WTC11 (cell line): ENCODE data around the gene MCMBP. TPM values are rescaled to one million over a fixed set of nuclear protein-coding genes. Genes with fewer than 3 reads are reported as not detected.

ENCODE experiments used
- ATAC-seq: fragments of 200-7000 bp; cut with Tn5 transposase; 2 replicates; pipeline ENCODE4 v1.10.0; 2021; ENCODE audit warnings: mild to moderate bottlenecking, moderate library complexity
- CTCF ChIA-PET: fragments of 300-600 bp; sonication (Branson Sonifier 250); formaldehyde crosslinking; loops from one replicate; lab custom pipeline; 2021; ENCODE audit warnings: antibody characterized with exemption; lab: Charles Lee
- POLR2A ChIA-PET: fragments of 350-600 bp; sonication (Branson Sonifier 250); formaldehyde crosslinking; loops from one replicate; lab custom pipeline; 2021; ENCODE audit warnings: antibody characterized with exemption; lab: Charles Lee
- DNase-seq: peaks from one replicate; pipeline ENCODE4 v3.0.0; 2021; ENCODE audit warnings: low spot score
- H3K27ac Mint-ChIP-seq: 2 replicates; pipeline ENCODE4 v1.8.0; 2021; ENCODE audit warnings: mixed read lengths
- H3K27me3 Mint-ChIP-seq: 2 replicates; pipeline ENCODE4 v1.8.0; 2021; ENCODE audit warnings: low read depth, mild to moderate bottlenecking, moderate library complexity, mixed read lengths
- H3K36me3 Mint-ChIP-seq: 2 replicates; pipeline ENCODE4 v1.8.0; 2021; ENCODE audit warnings: mixed read lengths
- H3K4me1 Mint-ChIP-seq: 2 replicates; pipeline ENCODE4 v1.8.0; 2022; ENCODE audit warnings: mixed read lengths
- H3K4me3 Mint-ChIP-seq: 2 replicates; pipeline ENCODE4 v1.8.0; 2021; ENCODE audit warnings: mild to moderate bottlenecking, moderate library complexity, mixed read lengths
- H3K9me3 Mint-ChIP-seq: 2 replicates; pipeline ENCODE4 v1.8.0; 2021; ENCODE audit warnings: mixed read lengths
- CREB1 ChIP-seq: sonication (generic); formaldehyde crosslinking; IDR thresholded peaks from 2 replicates; pipeline ENCODE4 v1.8.0; 2023; ENCODE audit warnings: mild to moderate bottlenecking, missing genetic modification reagents
- ELF4 ChIP-seq: sonication (generic); formaldehyde crosslinking; IDR thresholded peaks from 2 replicates; pipeline ENCODE4 v1.8.1; 2022; ENCODE audit warnings: low read depth, mild to moderate bottlenecking, moderate library complexity, missing genetic modification reagents
- EMX1 ChIP-seq: fragments of 250-450 bp; sonication (Bioruptor Pico); IDR thresholded peaks from 2 replicates; pipeline ENCODE4 v1.8.0; 2021; ENCODE audit warnings: mild to moderate bottlenecking
- ETV6 ChIP-seq: sonication (generic); formaldehyde crosslinking; IDR thresholded peaks from 2 replicates; pipeline ENCODE4 v1.8.1; 2022; ENCODE audit warnings: mild to moderate bottlenecking, missing genetic modification reagents
- GRHL2 ChIP-seq: fragments of 250-450 bp; sonication (Bioruptor Pico); IDR thresholded peaks from 2 replicates; pipeline ENCODE4 v1.8.0; 2022; ENCODE audit warnings: mild to moderate bottlenecking, moderate library complexity; ENCODE audit not compliant: insufficient replicate concordance, severe bottlenecking
- NFATC4 ChIP-seq: fragments of 250-450 bp; sonication (Bioruptor Pico); IDR thresholded peaks from 2 replicates; pipeline ENCODE4 v1.9.0; 2021; ENCODE audit warnings: mild to moderate bottlenecking
- PRRX2 ChIP-seq: fragments of 250-450 bp; sonication (Bioruptor Pico); IDR thresholded peaks from 2 replicates; pipeline ENCODE4 v1.8.0; 2021; ENCODE audit warnings: mild to moderate bottlenecking
- RELA ChIP-seq: sonication (generic); formaldehyde crosslinking; IDR thresholded peaks from 2 replicates; pipeline ENCODE4 v1.8.1; 2022; ENCODE audit warnings: missing genetic modification reagents, mild to moderate bottlenecking, borderline replicate concordance
- SMAD3 ChIP-seq: sonication (generic); formaldehyde crosslinking; IDR thresholded peaks from 2 replicates; pipeline ENCODE4 v1.8.0; 2022; ENCODE audit warnings: missing genetic modification reagents, mild to moderate bottlenecking, borderline replicate concordance
- SOX15 ChIP-seq: fragments of 250-450 bp; sonication (Bioruptor Pico); IDR thresholded peaks from 2 replicates; pipeline ENCODE4 v1.9.0; 2021; ENCODE audit warnings: mild to moderate bottlenecking
- ZNF138 ChIP-seq: sonication (generic); formaldehyde crosslinking; conservative IDR thresholded peaks from 2 replicates; pipeline ENCODE4 v1.8.1; 2022; ENCODE audit warnings: mild to moderate bottlenecking, moderate library complexity, missing genetic modification reagents
- ZNF232 ChIP-seq: sonication (generic); formaldehyde crosslinking; IDR thresholded peaks from 2 replicates; pipeline ENCODE4 v1.8.0; 2022; ENCODE audit warnings: mild to moderate bottlenecking, missing genetic modification reagents
- ZNF671 ChIP-seq: fragments of 250-450 bp; sonication (Bioruptor Pico); IDR thresholded peaks from 2 replicates; pipeline ENCODE4 v1.8.0; 2021; ENCODE audit warnings: mild to moderate bottlenecking
- total RNA-seq: library from RNA; stranded (reverse); gene quantifications from 3 replicates; pipeline ENCODE4 v1.2.3, GENCODE V29; 2021
- TF ChIP-seq, protein P1 (sequence below): sonication (generic); formaldehyde crosslinking; IDR thresholded peaks from 2 replicates; pipeline ENCODE4 v1.8.1; 2022; ENCODE audit warnings: low read depth, missing genetic modification reagents, borderline replicate concordance
- TF ChIP-seq, protein P2 (sequence below): sonication (generic); formaldehyde crosslinking; IDR thresholded peaks from 2 replicates; pipeline ENCODE4 v1.8.0; 2022; ENCODE audit warnings: missing genetic modification reagents
- TF ChIP-seq, protein P3 (sequence below): fragments of 250-450 bp; sonication (Bioruptor Pico); conservative IDR thresholded peaks from 2 replicates; pipeline ENCODE4 v1.9.0; 2021; ENCODE audit warnings: mild to moderate bottlenecking
- TF ChIP-seq, protein P4 (sequence below): sonication (generic); formaldehyde crosslinking; IDR thresholded peaks from 2 replicates; pipeline ENCODE4 v1.8.0; 2022; ENCODE audit warnings: mild to moderate bottlenecking, missing genetic modification reagents
- TF ChIP-seq, protein P5 (sequence below): sonication (generic); formaldehyde crosslinking; IDR thresholded peaks from 2 replicates; pipeline ENCODE4 v1.8.1; 2023; ENCODE audit warnings: mild to moderate bottlenecking, moderate library complexity, missing genetic modification reagents
- TF ChIP-seq, protein P6 (sequence below): fragments of 250-450 bp; sonication (Bioruptor Pico); IDR thresholded peaks from 2 replicates; pipeline ENCODE4 v2.1.2; 2022; ENCODE audit warnings: mild to moderate bottlenecking, moderate library complexity
- TF ChIP-seq, protein P7 (sequence below): sonication (generic); formaldehyde crosslinking; conservative IDR thresholded peaks from 2 replicates; pipeline ENCODE4 v1.8.1; 2022; ENCODE audit warnings: mild to moderate bottlenecking, missing genetic modification reagents

The MCMBP gene
- total RNA-seq, 1 experiment from 2014 or later = 64.7 TPM

DNA sequence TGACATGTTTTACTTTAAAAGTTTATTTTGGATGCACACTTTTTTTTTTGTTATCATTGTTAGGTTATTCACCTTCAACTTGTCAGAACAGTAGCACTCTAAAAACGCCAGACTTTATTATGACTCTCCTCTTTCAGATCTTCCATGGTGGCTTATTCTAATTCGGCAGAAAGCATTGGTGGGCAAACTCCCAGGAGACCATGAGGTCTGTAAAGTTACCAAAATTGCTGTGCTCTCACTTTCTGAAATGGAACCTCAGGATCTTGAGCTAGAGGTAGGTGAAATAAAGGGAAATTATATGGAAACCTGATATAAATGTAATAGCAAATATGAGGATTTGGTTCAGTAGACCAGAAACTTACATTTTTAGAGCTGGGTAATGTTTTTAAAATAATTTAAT is 91.1 kb downstream of the MCMBP start:
- Mint-ChIP-seq H3K36me3 (no peaks in the 10 kb centered on the region), H3K27me3 (no peaks in the 10 kb centered on the region), H3K9me3 (no peaks in the 10 kb centered on the region)
- no peak for ATAC-seq
- TF ChIP-seq GRHL2 (CRISPR knock-in tag) = no peak
- TF ChIP-seq, protein P1, sequence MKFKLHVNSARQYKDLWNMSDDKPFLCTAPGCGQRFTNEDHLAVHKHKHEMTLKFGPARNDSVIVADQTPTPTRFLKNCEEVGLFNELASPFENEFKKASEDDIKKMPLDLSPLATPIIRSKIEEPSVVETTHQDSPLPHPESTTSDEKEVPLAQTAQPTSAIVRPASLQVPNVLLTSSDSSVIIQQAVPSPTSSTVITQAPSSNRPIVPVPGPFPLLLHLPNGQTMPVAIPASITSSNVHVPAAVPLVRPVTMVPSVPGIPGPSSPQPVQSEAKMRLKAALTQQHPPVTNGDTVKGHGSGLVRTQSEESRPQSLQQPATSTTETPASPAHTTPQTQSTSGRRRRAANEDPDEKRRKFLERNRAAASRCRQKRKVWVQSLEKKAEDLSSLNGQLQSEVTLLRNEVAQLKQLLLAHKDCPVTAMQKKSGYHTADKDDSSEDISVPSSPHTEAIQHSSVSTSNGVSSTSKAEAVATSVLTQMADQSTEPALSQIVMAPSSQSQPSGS = no peak
- no peak for TF ChIP-seq ELF4
- no peak for TF ChIP-seq EMX1 (CRISPR knock-in tag)
- no peak for TF ChIP-seq SOX15 (CRISPR knock-in tag)
- TF ChIP-seq, protein P2, sequence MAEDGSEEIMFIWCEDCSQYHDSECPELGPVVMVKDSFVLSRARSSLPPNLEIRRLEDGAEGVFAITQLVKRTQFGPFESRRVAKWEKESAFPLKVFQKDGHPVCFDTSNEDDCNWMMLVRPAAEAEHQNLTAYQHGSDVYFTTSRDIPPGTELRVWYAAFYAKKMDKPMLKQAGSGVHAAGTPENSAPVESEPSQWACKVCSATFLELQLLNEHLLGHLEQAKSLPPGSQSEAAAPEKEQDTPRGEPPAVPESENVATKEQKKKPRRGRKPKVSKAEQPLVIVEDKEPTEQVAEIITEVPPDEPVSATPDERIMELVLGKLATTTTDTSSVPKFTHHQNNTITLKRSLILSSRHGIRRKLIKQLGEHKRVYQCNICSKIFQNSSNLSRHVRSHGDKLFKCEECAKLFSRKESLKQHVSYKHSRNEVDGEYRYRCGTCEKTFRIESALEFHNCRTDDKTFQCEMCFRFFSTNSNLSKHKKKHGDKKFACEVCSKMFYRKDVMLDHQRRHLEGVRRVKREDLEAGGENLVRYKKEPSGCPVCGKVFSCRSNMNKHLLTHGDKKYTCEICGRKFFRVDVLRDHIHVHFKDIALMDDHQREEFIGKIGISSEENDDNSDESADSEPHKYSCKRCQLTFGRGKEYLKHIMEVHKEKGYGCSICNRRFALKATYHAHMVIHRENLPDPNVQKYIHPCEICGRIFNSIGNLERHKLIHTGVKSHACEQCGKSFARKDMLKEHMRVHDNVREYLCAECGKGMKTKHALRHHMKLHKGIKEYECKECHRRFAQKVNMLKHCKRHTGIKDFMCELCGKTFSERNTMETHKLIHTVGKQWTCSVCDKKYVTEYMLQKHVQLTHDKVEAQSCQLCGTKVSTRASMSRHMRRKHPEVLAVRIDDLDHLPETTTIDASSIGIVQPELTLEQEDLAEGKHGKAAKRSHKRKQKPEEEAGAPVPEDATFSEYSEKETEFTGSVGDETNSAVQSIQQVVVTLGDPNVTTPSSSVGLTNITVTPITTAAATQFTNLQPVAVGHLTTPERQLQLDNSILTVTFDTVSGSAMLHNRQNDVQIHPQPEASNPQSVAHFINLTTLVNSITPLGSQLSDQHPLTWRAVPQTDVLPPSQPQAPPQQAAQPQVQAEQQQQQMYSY (CRISPR knock-in tag) = no peak
- TF ChIP-seq CREB1 (CRISPR knock-in tag) = no peak
- TF ChIP-seq, protein P3, sequence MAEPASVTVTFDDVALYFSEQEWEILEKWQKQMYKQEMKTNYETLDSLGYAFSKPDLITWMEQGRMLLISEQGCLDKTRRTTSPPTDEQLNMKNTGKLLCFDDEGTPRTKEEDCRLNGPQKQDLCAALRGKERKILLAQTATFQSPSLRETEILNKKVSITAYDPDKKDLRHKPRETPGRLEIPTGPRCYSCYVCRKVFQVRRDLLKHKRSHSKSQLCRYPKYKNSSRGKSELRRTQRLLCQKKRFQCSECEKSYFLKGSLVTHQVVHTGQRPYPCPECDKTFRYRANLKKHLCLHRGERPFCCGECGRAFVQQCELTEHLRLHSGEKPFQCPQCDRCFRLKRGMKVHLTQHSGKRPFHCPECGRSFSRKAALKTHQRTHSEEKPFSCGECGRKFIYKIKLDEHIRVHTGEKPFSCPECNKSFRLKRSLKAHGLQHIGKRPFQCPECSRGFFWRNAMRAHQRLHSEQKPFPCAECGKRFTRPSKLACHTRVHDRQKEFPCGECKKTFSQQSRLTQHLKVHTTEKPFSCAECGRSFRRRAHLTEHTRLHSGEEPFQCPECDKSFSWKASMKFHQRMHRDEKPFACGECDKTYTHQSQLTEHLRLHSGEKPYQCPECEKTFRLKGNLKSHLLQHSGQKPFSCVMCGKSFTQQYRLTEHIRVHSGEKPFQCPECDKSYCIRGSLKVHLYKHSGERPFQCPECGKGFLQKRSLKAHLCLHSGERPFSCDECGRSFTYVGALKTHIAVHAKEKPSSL (CRISPR knock-in tag) = no peak
- no peak for TF ChIP-seq PRRX2 (CRISPR knock-in tag)
- TF ChIP-seq, protein P4, sequence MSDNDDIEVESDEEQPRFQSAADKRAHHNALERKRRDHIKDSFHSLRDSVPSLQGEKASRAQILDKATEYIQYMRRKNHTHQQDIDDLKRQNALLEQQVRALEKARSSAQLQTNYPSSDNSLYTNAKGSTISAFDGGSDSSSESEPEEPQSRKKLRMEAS (CRISPR knock-in tag) = no peak
- TF ChIP-seq SMAD3 (CRISPR knock-in tag) = no peak
- TF ChIP-seq, protein P5, sequence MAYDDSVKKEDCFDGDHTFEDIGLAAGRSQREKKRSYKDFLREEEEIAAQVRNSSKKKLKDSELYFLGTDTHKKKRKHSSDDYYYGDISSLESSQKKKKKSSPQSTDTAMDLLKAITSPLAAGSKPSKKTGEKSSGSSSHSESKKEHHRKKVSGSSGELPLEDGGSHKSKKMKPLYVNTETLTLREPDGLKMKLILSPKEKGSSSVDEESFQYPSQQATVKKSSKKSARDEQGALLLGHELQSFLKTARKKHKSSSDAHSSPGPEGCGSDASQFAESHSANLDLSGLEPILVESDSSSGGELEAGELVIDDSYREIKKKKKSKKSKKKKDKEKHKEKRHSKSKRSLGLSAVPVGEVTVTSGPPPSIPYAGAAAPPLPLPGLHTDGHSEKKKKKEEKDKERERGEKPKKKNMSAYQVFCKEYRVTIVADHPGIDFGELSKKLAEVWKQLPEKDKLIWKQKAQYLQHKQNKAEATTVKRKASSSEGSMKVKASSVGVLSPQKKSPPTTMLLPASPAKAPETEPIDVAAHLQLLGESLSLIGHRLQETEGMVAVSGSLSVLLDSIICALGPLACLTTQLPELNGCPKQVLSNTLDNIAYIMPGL = no peak
- TF ChIP-seq NFATC4 (CRISPR knock-in tag) = no peak
- TF ChIP-seq ZNF138 (CRISPR knock-in tag) = no peak
- TF ChIP-seq, protein P6, sequence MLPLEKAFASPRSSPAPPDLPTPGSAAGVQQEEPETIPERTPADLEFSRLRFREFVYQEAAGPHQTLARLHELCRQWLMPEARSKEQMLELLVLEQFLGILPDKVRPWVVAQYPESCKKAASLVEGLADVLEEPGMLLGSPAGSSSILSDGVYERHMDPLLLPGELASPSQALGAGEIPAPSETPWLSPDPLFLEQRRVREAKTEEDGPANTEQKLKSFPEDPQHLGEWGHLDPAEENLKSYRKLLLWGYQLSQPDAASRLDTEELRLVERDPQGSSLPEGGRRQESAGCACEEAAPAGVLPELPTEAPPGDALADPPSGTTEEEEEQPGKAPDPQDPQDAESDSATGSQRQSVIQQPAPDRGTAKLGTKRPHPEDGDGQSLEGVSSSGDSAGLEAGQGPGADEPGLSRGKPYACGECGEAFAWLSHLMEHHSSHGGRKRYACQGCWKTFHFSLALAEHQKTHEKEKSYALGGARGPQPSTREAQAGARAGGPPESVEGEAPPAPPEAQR (CRISPR knock-in tag) = no peak
- no peak for TF ChIP-seq RELA (CRISPR knock-in tag)
- no peak for TF ChIP-seq ZNF671 (CRISPR knock-in tag)
- no peak for TF ChIP-seq ETV6 (CRISPR knock-in tag)
- TF ChIP-seq, protein P7, sequence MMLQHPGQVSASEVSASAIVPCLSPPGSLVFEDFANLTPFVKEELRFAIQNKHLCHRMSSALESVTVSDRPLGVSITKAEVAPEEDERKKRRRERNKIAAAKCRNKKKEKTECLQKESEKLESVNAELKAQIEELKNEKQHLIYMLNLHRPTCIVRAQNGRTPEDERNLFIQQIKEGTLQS (CRISPR knock-in tag) = no peak
- no peak for TF ChIP-seq ZNF232
- TF ChIP-seq, all 79 proteins: peak for 0
- CTCF ChIA-PET = interaction anchor here (1.1 to 2.3 kb wide), 2 partner anchors 31 to 94 kb away, joined by 3 to 10 read pairs; no protein-coding TSS in a partner anchor
- no peak for DNase-seq
- peaks cover 24% of the 10 kb centered on the region for H3K4me1 Mint-ChIP-seq
- POLR2A ChIA-PET = no interaction called here
- H3K4me3 Mint-ChIP-seq = no peak overlapping the region
- peak overlapping the region; percentile 54; the same call in 1 of the 2 replicates for H3K27ac Mint-ChIP-seq
